K562 (cell line): ENCODE data around the gene SDR42E2. TPM values are rescaled to one million over a fixed set of nuclear protein-coding genes. Genes with fewer than 3 reads are reported as not detected.

Experiments
- CAMTA2 ChIP-seq: fragments of 250-450 bp; sonication (Bioruptor Pico); conservative IDR thresholded peaks from 2 replicates; pipeline ENCODE4 v1.5.1; 2022
- CHD1 ChIP-seq: fragments of 200-600 bp; sonication (generic); IDR thresholded peaks from one replicate; pipeline ENCODE4 v1.6.1; 2012; ENCODE audit warnings: mild to moderate bottlenecking, moderate library complexity, low read length, inconsistent platforms
- EP400 ChIP-seq: fragments of 450-650 bp; IDR thresholded peaks from 2 replicates; pipeline ENCODE4 v1.6.1; 2017; ENCODE audit warnings: antibody characterized with exemption, mild to moderate bottlenecking, moderate library complexity
- GABPA ChIP-seq: fragments of 200-800 bp; sonication (Bioruptor generic); conservative IDR thresholded peaks from 2 replicates; pipeline ENCODE4 v1.6.1; 2016; ENCODE audit warnings: low read depth, missing genetic modification characterization, missing compliant biosample characterization
- HNRNPLL ChIP-seq: fragments of 200-400 bp; formaldehyde crosslinking; IDR thresholded peaks from 2 replicates; pipeline ENCODE4 v1.6.1; 2017; ENCODE audit warnings: low read length, low read depth, mild to moderate bottlenecking; ENCODE audit not compliant: poor library complexity, severe bottlenecking
- LEF1 ChIP-seq: fragments of 450-650 bp; IDR thresholded peaks from 2 replicates; pipeline ENCODE4 v1.6.1; 2016; ENCODE audit warnings: mild to moderate bottlenecking
- MTA3 ChIP-seq: fragments of 450-650 bp; formaldehyde crosslinking; IDR thresholded peaks from 2 replicates; pipeline ENCODE4 v1.6.1; 2017; ENCODE audit warnings: mild to moderate bottlenecking, borderline replicate concordance
- MTF1 ChIP-seq: fragments of 250-450 bp; sonication (Bioruptor Pico); IDR thresholded peaks from 2 replicates; pipeline ENCODE4 v1.9.0; 2021; ENCODE audit warnings: moderate library complexity, mild to moderate bottlenecking, inconsistent platforms, borderline replicate concordance
- NCOA2 ChIP-seq, 2 experiments: fragments of 450-650 bp; IDR thresholded peaks; 2 replicates each; pipeline ENCODE4 v1.6.1; 2018; ENCODE audit warnings: mild to moderate bottlenecking in 2 of 2, moderate library complexity in 1 of 2; ENCODE audit not compliant: partially characterized antibody in 2 of 2
- NFE2L1 ChIP-seq: fragments of 450-650 bp; IDR thresholded peaks from 2 replicates; pipeline ENCODE4 v1.6.1; 2016; ENCODE audit warnings: missing genetic modification characterization, low read depth, mild to moderate bottlenecking, missing compliant biosample characterization, moderate library complexity, borderline replicate concordance
- NR2C2 ChIP-seq, 2 experiments: fragments of 200-800 bp in 1 of 2; sonication (Bioruptor generic) in 1 of 2; sonication (generic) in 1 of 2; formaldehyde crosslinking in 1 of 2; IDR thresholded peaks; 2 replicates each; pipeline versions ENCODE4 v1.6.1 to v1.8.0; 2016 to 2022; ENCODE audit warnings: mild to moderate bottlenecking in 1 of 2, missing compliant biosample characterization in 1 of 2, missing genetic modification characterization in 1 of 2, missing genetic modification reagents in 1 of 2
- OTX1 ChIP-seq: fragments of 450-650 bp; formaldehyde crosslinking; IDR thresholded peaks from 2 replicates; pipeline ENCODE4 v1.4.0; 2022; ENCODE audit warnings: mild to moderate bottlenecking
- PCBP1 ChIP-seq: fragments of 200-400 bp; formaldehyde crosslinking; IDR thresholded peaks from 2 replicates; pipeline ENCODE4 v1.6.1; 2018; ENCODE audit warnings: mild to moderate bottlenecking, low read depth, low read length; ENCODE audit not compliant: poor library complexity, severe bottlenecking
- POLR2A ChIP-seq: fragments of 450-650 bp; conservative IDR thresholded peaks from 2 replicates; pipeline ENCODE4 v1.6.1; 2016
- POLR3G ChIP-seq: IDR thresholded peaks from 2 replicates; pipeline ENCODE4 v1.6.1; 2011; ENCODE audit not compliant: insufficient read length, insufficient replicate concordance; ENCODE audit errors: extremely low read depth
- PPARD ChIP-seq: fragments of 250-450 bp; sonication (Bioruptor Pico); IDR thresholded peaks from 2 replicates; pipeline ENCODE4 v1.8.0; 2022; ENCODE audit warnings: inconsistent platforms, mild to moderate bottlenecking, moderate library complexity
- PTBP1 ChIP-seq: fragments of 200-400 bp; formaldehyde crosslinking; IDR thresholded peaks from 2 replicates; pipeline ENCODE4 v1.6.1; 2017; ENCODE audit warnings: low read depth, low read length
- RBM15 ChIP-seq: fragments of 200-400 bp; formaldehyde crosslinking; IDR thresholded peaks from 2 replicates; pipeline ENCODE4 v1.6.1; 2018; ENCODE audit warnings: mild to moderate bottlenecking, low read length, moderate library complexity; ENCODE audit not compliant: insufficient read depth
- RBM34 ChIP-seq: fragments of 200-400 bp; formaldehyde crosslinking; IDR thresholded peaks from 2 replicates; pipeline ENCODE4 v1.6.1; 2018; ENCODE audit warnings: low read length, borderline replicate concordance; ENCODE audit not compliant: insufficient read depth
- SAFB2 ChIP-seq: fragments of 200-400 bp; formaldehyde crosslinking; IDR thresholded peaks from 2 replicates; pipeline ENCODE4 v1.6.1; 2018; ENCODE audit warnings: borderline replicate concordance, low read length, low read depth, moderate library complexity; ENCODE audit not compliant: severe bottlenecking
- SMARCB1 ChIP-seq: IDR thresholded peaks from 2 replicates; pipeline ENCODE4 v1.6.1; 2011; ENCODE audit warnings: improper control_type of control experiment, low read depth; ENCODE audit not compliant: insufficient read length
- TCFL5 ChIP-seq: fragments of 250-450 bp; sonication (Bioruptor Pico); conservative IDR thresholded peaks from 2 replicates; pipeline ENCODE4 v1.6.1; 2021; ENCODE audit warnings: mild to moderate bottlenecking, moderate library complexity, matching md5 sums
- TRIM28 ChIP-seq: fragments of 450-650 bp; IDR thresholded peaks from 2 replicates; pipeline ENCODE4 v1.6.1; 2017
- ZKSCAN8 ChIP-seq: fragments of 200-800 bp; sonication (Bioruptor generic); IDR thresholded peaks from 2 replicates; pipeline ENCODE4 v1.6.1; 2016; ENCODE audit warnings: missing genetic modification characterization, missing compliant biosample characterization
- ZNF140 ChIP-seq: fragments of 250-450 bp; sonication (Bioruptor Pico); IDR thresholded peaks from 2 replicates; pipeline ENCODE4 v1.8.0; 2021; ENCODE audit warnings: moderate library complexity, mild to moderate bottlenecking, inconsistent platforms
- ZNF41 ChIP-seq: fragments of 250-450 bp; sonication (Bioruptor Pico); conservative IDR thresholded peaks from 2 replicates; pipeline ENCODE4 v1.4.0; 2020; ENCODE audit warnings: mild to moderate bottlenecking
- ZNF586 ChIP-seq: fragments of 450-650 bp; formaldehyde crosslinking; conservative IDR thresholded peaks from 2 replicates; pipeline ENCODE4 v1.4.0; 2020; ENCODE audit warnings: mild to moderate bottlenecking, moderate library complexity
- polyA plus RNA-seq, 8 experiments: library from polyadenylated mRNA; depleted of rRNA in 4 of 8; stranded (reverse) in 5 of 8; unstranded in 3 of 8; fragments of >200 nt; fragmentation: Nextera tagmentation in 2 of 8; fragmentation: Illumina TruSeq in 1 of 8; extraction: Ambion mirVana in 2 of 8; extraction: Trizol in 1 of 8; gene quantifications; 2 replicates each; pipeline versions ENCODE4 v1.2.1 to v1.2.3, GENCODE V29; 2011 to 2014; ENCODE audit warnings: inconsistent platforms in 1 of 8, missing spikeins in 1 of 8
- total RNA-seq, 7 experiments: library from RNA; depleted of rRNA in 6 of 7; stranded (reverse); fragments of >200 nt in 6 of 7; fragmentation: Illumina TruSeq in 2 of 7; extraction: Trizol in 2 of 7; gene quantifications; 2 replicates each; pipeline versions ENCODE4 v1.2.1 to v1.2.3, GENCODE V29; 2011 to 2021; ENCODE audit warnings: low replicate concordance in 1 of 7
- TF ChIP-seq, protein P1 (sequence below): fragments of 250-450 bp; sonication (Bioruptor Pico); IDR thresholded peaks from 2 replicates; pipeline ENCODE4 v1.4.0; 2020; ENCODE audit warnings: mild to moderate bottlenecking, moderate library complexity

The SDR42E2 gene
- total and polyA plus RNA-seq, 9 of the 15 experiments (the other 6 are each of a cell fraction or from before 2014, with no cell fraction given) = 0.03 to 0.07 (median 0.04) TPM; not detected in 4

DNA sequence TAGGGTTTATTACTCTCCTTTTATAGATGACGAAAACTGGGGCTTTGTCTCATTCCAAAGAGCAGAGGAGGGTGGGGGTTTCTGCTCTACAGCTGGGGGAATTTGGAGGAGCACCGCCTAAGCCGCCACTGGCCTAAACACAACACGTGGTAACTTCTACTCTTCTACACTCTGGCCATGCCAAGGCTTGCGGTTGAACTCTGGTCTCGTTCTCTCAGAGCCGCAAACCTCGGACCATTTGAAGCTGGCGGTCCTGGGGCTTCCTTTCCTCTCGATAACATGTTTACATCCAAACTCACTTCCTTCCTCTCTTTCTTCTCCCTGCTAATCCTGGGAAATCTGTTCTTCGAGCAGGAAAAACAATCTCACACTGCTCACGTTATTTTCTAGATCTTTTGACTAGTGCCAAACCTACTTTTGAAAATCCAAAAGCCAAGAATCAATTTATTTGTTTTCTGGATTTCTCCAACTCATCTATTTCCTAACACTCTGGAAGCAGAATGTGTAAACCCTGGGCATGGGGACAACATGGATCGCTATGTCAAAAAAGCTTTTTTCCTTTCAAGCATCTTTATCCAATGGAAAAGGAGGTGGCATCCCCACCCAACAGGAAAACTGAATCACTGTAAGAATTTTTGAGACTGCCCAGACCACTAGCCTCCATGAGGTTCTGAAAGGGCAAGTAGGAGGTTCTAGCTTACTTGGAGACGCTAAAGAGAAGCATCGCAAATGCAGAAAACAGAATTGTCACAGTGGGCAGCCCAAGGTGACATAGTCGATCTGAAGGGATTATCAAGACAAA is 30.2 kb downstream of the SDR42E2 start (continued):
- TF ChIP-seq ZNF140 (CRISPR knock-in tag) (no peak), GABPA (tag) (0 out of 2 replicates have a peak, but pooled peaks have one; percentile 32), SAFB2 (no peak), OTX1 (CRISPR knock-in tag) (no peak), ZNF41 (CRISPR knock-in tag) (no peak), CHD1 (peak; percentile 64), TRIM28 (no peak), ZKSCAN8 (no peak), MTA3 (no peak), PCBP1 (no peak), HNRNPLL (no peak), EP400 (peak; percentile 37; the same call in 1 of the 2 replicates), CAMTA2 (CRISPR knock-in tag) (no peak), MTF1 (CRISPR knock-in tag) (no peak), NCOA2 (IDR thresholded peaks at IDR 0.05; ENCODE audit: partially characterized antibody in 2 of 2) (no peak), PTBP1 (no peak), RBM34 (no peak), POLR2A (peak; percentile 36), RBM15 (no peak), PPARD (CRISPR knock-in tag) (no peak), NR2C2 (CRISPR knock-in tag; IDR thresholded peaks at IDR 0.05) (no peak), NR2C2 (tag; IDR thresholded peaks at IDR 0.05) (peak; percentile 56), SMARCB1 (no peak), POLR3G (no peak), LEF1 (0 out of 2 replicates have a peak, but pooled peaks have one; percentile 18), NFE2L1 (tag) (no peak), TCFL5 (CRISPR knock-in tag) (no peak), ZNF586 (CRISPR knock-in tag) (no peak)
- TF ChIP-seq, protein P1, sequence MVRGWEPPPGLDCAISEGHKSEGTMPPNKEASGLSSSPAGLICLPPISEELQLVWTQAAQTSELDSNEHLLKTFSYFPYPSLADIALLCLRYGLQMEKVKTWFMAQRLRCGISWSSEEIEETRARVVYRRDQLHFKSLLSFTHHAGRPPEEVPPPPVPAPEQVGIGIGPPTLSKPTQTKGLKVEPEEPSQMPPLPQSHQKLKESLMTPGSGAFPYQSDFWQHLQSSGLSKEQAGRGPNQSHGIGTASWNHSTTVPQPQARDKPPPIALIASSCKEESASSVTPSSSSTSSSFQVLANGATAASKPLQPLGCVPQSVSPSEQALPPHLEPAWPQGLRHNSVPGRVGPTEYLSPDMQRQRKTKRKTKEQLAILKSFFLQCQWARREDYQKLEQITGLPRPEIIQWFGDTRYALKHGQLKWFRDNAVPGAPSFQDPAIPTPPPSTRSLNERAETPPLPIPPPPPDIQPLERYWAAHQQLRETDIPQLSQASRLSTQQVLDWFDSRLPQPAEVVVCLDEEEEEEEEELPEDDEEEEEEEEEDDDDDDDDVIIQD (CRISPR knock-in tag) = no peak
